DMS79 (cell line): ENCODE data around the gene FAM83B.
"Not testable (repeated sequence)": the region's sequence is repeated elsewhere in the genome, so short reads cannot be mapped to it uniquely, and the experiment has no call there.

Experiments
- DNase-seq: peaks from one replicate; lab custom pipeline; 2025; lab: John Stamatoyannopoulos, UW

Gene FAM83B

GRCh38 chr6:54979161-54979560 lies 132.6 kb downstream of the FAM83B start:
- DNase-seq: not testable (repeated sequence)

- no peak for DNase-seq
Measured at GRCh38 chr6:54980511-54981275, 134.1 kb downstream of the FAM83B start.

GRCh38 chr6:54981276-54981609 lies 134.7 kb downstream of the FAM83B start:
- DNase-seq: no peak

- DNase-seq: no peak
Measured at GRCh38 chr6:54981647-54982046, 135.1 kb downstream of the FAM83B start.

- no peak for DNase-seq
Measured at GRCh38 chr6:54987633-54988290, 141.2 kb downstream of the FAM83B start.

GRCh38 chr6:54988576-54988975 lies 142.0 kb downstream of the FAM83B start:
- DNase-seq: no peak

GRCh38 chr6:54990001-54990400 lies 143.4 kb downstream of the FAM83B start:
- DNase-seq: no peak
